Measurements from ENCODE around the gene C1orf141. TPM values are rescaled to one million over a fixed set of nuclear protein-coding genes. Genes with fewer than 3 reads are reported as not detected.

C1orf141 gene
- total and polyA plus RNA-seq, 7 experiments from 2014 or later: not detected

DNA sequence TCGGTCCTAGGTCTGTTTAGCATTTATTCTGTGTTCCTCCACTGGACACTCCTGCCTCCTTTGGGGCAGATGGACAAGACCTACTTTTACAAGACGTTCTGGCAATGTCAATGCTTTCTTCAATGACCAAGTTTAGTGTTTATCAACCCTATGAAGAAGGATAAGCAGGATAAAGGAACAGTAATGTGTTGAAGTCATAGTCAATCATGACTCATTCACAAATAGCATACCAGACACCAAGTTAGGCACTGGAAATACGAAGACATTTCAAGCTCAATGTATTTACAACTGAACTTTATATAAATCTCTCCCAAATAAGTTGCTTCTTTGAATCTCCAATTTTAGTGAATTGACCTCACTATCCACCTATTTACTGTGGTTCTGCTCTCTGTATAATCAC is 76.0 kb downstream of the C1orf141 start:
- no peak overlapping the region for H3K4me3 ChIP-seq (ENCODE audit: low read length)
- ATAC-seq (no peak), DNase-seq (no peak)
- H3K9me3 ChIP-seq (ENCODE audit: control insufficient read depth in 2 of 3, low read length in 3 of 3): no peaks in the 10 kb centered on the region
- no peaks in the 10 kb centered on the region for H3K27me3 ChIP-seq (ENCODE audit: control insufficient read depth in 2 of 2, insufficient read depth in 2 of 2, low read length in 2 of 2)
- peaks cover 0 to 11% (median 0%) of the 10 kb centered on the region in 5 donors for H3K27me3 Mint-ChIP-seq
- no peak overlapping the region for H3K4me3 Mint-ChIP-seq
- ChIA-PET POLR2A (no interaction called here), CTCF (interaction anchor here (0.7 kb wide), 1 partner anchor 27 kb away, joined by 3 read pairs; no protein-coding TSS in a partner anchor)
- no peaks in the 10 kb centered on the region for H3K9me3 Mint-ChIP-seq
- intact Hi-C loops (cut with micrococcal nuclease): loop anchor here (10.0 kb wide), 5 partner anchors 246 to 1994 kb away; partner anchors contain the start of genes IL12RB2 (in 1 of the 2), LEPR (in 1 of the 2) and LEPROT (in 1 of the 2)
- peaks cover 0 to 2% (median 0%) of the 10 kb centered on the region in 5 donors for H3K36me3 Mint-ChIP-seq
- no peak overlapping the region for H3K27ac Mint-ChIP-seq
- H3K36me3 ChIP-seq (ENCODE audit: control insufficient read depth in 2 of 3, insufficient read depth in 3 of 3, low read length in 3 of 3): peaks cover 0 to 5% (median 0%) of the 10 kb centered on the region in 3 experiments
- H3K27ac ChIP-seq (ENCODE audit: low read depth, low read length): no peak overlapping the region
- peaks cover 0 to 6% of the 10 kb centered on the region in 2 donors for H3K4me1 ChIP-seq (ENCODE audit: control insufficient read depth in 2 of 2, insufficient read depth in 2 of 2, low read length in 2 of 2)
- H3K4me1 Mint-ChIP-seq: peaks cover 3 to 11% (median 7%) of the 10 kb centered on the region in 7 donors

GRCh38 chr1:67058242-67058641 is 76.5 kb downstream of the C1orf141 start:
- CTCF ChIA-PET: interaction anchor here (0.5 kb wide), 1 partner anchor 293 kb away, joined by 3 read pairs; no protein-coding TSS in a partner anchor
- intact Hi-C loops (cut with micrococcal nuclease): loop anchor here (10.0 kb wide), 5 partner anchors 247 to 1993 kb away; partner anchors contain the start of genes IL12RB2 (in 1 of the 2), LEPR (in 1 of the 2) and LEPROT (in 1 of the 2)
- Histone ChIP-seq H3K36me3 (ENCODE audit: control insufficient read depth in 2 of 3, insufficient read depth in 3 of 3, low read length in 3 of 3) (peaks cover 0 to 8% (median 0%) of the 10 kb centered on the region in 3 experiments), H3K27ac (ENCODE audit: low read depth, low read length) (no peak overlapping the region), H3K9me3 (ENCODE audit: control insufficient read depth in 2 of 3, low read length in 3 of 3) (no peaks in the 10 kb centered on the region), H3K27me3 (ENCODE audit: control insufficient read depth in 2 of 2, insufficient read depth in 2 of 2, low read length in 2 of 2) (no peaks in the 10 kb centered on the region), H3K4me1 (ENCODE audit: control insufficient read depth in 2 of 2, insufficient read depth in 2 of 2, low read length in 2 of 2) (peaks cover 0 to 6% of the 10 kb centered on the region in 2 donors), H3K4me3 (ENCODE audit: low read length) (no peak overlapping the region)
- Mint-ChIP-seq H3K4me3 (no peak overlapping the region), H3K9me3 (no peaks in the 10 kb centered on the region), H3K27me3 (peaks cover 0 to 11% (median 0%) of the 10 kb centered on the region in 5 donors), H3K4me1 (peaks cover 3 to 11% (median 7%) of the 10 kb centered on the region in 7 donors), H3K27ac (no peak overlapping the region), H3K36me3 (peaks cover 0 to 2% (median 0%) of the 10 kb centered on the region in 5 donors)
- ATAC-seq: no peak
- DNase-seq: no peak
- POLR2A ChIA-PET: interaction anchor here (0.7 kb wide), 1 partner anchor 83 kb away, joined by 3 read pairs; no protein-coding TSS in a partner anchor

DNA sequence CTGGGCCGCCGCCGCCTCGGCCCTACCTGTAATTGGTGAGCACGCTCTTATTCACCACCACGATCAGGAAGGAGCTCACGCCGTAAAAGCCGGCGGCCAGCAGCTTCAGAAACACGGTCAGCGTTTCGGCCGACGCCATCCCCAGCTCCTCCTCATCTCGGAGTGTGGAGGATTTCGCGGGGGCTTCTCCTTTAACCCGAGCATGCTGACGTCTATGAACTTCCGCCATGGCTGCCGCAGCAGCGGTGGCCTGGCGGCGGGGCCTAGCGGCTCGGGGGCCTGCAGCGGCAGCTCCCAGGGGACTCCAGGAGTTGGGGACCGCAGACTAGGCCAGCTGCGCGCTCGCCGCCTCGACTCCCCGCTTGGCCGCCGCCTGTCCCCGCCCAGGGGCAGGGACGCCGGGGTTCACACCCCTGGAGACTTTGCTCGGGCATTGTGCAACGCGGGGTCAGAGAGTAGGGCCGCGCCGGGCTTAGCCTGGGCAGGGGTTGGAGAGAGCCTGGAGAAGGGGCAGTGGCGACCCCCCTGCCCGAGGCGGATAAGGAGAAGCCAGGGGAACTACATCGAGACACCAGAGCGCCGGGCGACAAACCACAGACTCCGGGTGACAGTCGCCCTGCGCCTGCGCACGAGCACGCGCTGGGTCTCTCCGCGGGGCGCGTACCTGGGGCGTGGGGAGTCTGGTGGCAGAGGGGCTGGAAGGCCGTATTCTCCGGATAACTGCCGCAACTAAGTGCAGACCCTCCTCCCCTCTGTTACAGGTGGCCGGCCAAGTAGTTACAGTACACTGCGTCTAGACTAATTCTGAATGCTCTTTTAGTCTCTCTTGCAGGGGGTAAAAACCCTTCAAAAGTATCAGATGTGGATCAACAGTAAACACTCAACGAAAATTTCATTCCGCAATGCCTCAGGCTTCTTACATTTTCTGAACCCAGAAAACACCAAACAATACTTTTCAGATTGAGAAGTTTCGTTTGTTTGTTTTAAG is 80.7 kb downstream of the C1orf141 start, which contains the start of gene SLC35D1:
Gene SLC35D1 (minus strand): TSS at position 364 of the 988 bp plus-strand sequence. CDS start 135 bp downstream, at position 229.
- ATAC-seq: peak; percentile 86
- Mint-ChIP-seq H3K27ac (peak within 1 kb of the TSS; percentile 80 to 99 (median 94)), H3K9me3 (no peaks in the 10 kb centered on the region), H3K36me3 (peaks cover 0 to 12% (median 10%) of the 10 kb centered on the region in 5 donors), H3K27me3 (peaks cover 0 to 9% (median 0%) of the 10 kb centered on the region in 5 donors), H3K4me3 (peak within 1 kb of the TSS; percentile 90 to 97 (median 95)), H3K4me1 (peaks cover 17 to 37% (median 30%) of the 10 kb centered on the region in 7 donors)
- Histone ChIP-seq H3K4me1 (ENCODE audit: control insufficient read depth in 2 of 2, insufficient read depth in 2 of 2, low read length in 2 of 2) (peaks cover 6 to 13% of the 10 kb centered on the region in 2 donors), H3K27ac (ENCODE audit: low read depth, low read length) (peak within 1 kb of the TSS; percentile 96), H3K9me3 (ENCODE audit: control insufficient read depth in 2 of 3, low read length in 3 of 3) (no peaks in the 10 kb centered on the region), H3K4me3 (ENCODE audit: low read length) (peak within 1 kb of the TSS; percentile 87), H3K27me3 (ENCODE audit: control insufficient read depth in 2 of 2, insufficient read depth in 2 of 2, low read length in 2 of 2) (no peaks in the 10 kb centered on the region), H3K36me3 (ENCODE audit: control insufficient read depth in 2 of 3, insufficient read depth in 3 of 3, low read length in 3 of 3) (peaks cover 0 to 18% (median 10%) of the 10 kb centered on the region in 3 experiments)
- intact Hi-C loops (cut with micrococcal nuclease): loop anchor here (1.0 to 10.0 kb wide), 24 partner anchors 10 to 1989 kb away; partner anchors contain the start of genes DNAI4 (in 2 of the 2), GADD45A (in 2 of the 2), MIER1 (in 2 of the 2) and SERBP1 (in 2 of the 2)
- peak; percentile 65 to 88 (median 76) for DNase-seq
- ChIA-PET CTCF (interaction anchor here (0.7 to 1.7 kb wide), 8 partner anchors 50 to 172 kb away, joined by 3 to 11 read pairs (median 3); no protein-coding TSS in a partner anchor), POLR2A (interaction anchor here (0.6 to 4.1 kb wide), 22 partner anchors 8 to 631 kb away, joined by 3 to 16 read pairs (median 3); partner anchors contain the start of genes C1orf141, DNAI4 and MIER1)

DNA sequence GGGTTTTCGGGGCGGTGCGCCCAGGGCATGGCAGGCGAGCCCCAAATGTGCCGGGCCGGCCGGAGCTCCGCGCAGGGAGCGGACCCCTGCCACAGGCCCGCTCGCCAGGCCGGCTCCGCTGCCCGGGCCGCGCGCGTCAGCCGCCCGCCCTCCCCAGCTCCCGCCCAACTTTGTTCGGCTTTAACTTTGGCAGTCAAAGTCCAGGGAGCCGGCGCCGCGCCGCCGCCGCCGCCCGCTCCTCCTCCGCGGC is 81.3 kb downstream of the C1orf141 start:
- POLR2A ChIA-PET: interaction anchor here (0.6 to 4.1 kb wide), 21 partner anchors 8 to 632 kb away, joined by 3 to 16 read pairs (median 3); partner anchors contain the start of genes C1orf141, DNAI4 and MIER1
- intact Hi-C loops (cut with micrococcal nuclease): loop anchor here (1.0 to 10.0 kb wide), 21 partner anchors 9 to 1989 kb away; partner anchors contain the start of genes DNAI4 (in 2 of the 2), GADD45A (in 2 of the 2), MIER1 (in 2 of the 2) and IL12RB2 (in 1 of the 2)
- H3K4me3 ChIP-seq (ENCODE audit: low read length): peak overlapping the region; percentile 87

DNA sequence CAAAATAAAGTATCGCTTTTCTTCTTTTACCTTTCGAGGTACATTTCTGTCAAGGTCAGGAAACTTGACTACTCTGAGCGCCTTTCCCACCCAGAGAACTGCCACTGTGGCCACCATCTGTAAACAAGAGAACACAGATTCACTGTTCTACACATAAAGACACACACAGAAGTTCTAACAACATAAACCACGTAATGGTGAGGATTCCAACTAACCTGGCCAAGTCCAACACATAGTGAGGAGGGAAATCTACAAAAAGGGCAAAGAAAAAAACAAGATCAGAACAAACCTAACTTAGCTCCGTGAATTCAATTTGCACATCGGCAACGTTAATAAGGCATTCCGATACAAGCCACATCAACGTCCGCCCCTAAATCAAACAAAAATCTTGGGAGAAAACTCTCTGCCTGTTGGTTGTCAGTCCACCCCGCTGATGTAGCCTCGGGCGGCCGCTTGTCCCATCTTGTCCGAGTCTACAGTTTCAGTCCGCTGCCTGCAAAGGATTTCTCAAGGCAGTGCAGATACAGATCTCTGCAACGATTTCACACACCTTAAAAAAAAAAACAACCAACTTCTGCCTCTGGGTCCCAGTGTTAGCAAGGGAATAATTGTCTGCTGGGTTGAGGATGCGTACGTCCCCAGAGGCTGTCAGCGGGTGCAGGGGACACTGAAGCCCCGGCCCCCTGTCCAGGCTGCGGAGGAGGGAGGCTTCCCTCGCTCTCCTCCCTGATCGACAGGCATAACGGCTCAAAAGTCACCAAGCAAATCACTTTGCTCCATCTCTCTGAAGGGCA is 81.8 kb downstream of the C1orf141 start:
- DNase-seq: peak in 7 of 9 donors; percentile 38 to 58 (median 50)
- peaks cover 0 to 4% (median 0%) of the 10 kb centered on the region in 5 donors for H3K27me3 Mint-ChIP-seq
- CTCF ChIA-PET: interaction anchor here (0.8 to 1.7 kb wide), 5 partner anchors 72 to 161 kb away, joined by 3 to 11 read pairs (median 4); no protein-coding TSS in a partner anchor
- Histone ChIP-seq H3K9me3 (ENCODE audit: control insufficient read depth in 2 of 3, low read length in 3 of 3) (no peaks in the 10 kb centered on the region), H3K27ac (ENCODE audit: low read depth, low read length) (peak overlapping the region; percentile 96), H3K4me1 (ENCODE audit: control insufficient read depth in 2 of 2, insufficient read depth in 2 of 2, low read length in 2 of 2) (peaks cover 6 to 13% of the 10 kb centered on the region in 2 donors), H3K4me3 (ENCODE audit: low read length) (peak overlapping the region; percentile 87), H3K27me3 (ENCODE audit: control insufficient read depth in 2 of 2, insufficient read depth in 2 of 2, low read length in 2 of 2) (no peaks in the 10 kb centered on the region), H3K36me3 (ENCODE audit: control insufficient read depth in 2 of 3, insufficient read depth in 3 of 3, low read length in 3 of 3) (peaks cover 0 to 29% (median 13%) of the 10 kb centered on the region in 3 experiments)
- H3K9me3 Mint-ChIP-seq: no peaks in the 10 kb centered on the region
- H3K27ac Mint-ChIP-seq: peak overlapping the region; percentile 75 to 93 (median 89)
- H3K36me3 Mint-ChIP-seq: peaks cover 0 to 20% (median 12%) of the 10 kb centered on the region in 5 donors
- H3K4me1 Mint-ChIP-seq: peaks cover 17 to 37% (median 30%) of the 10 kb centered on the region in 7 donors
- POLR2A ChIA-PET: interaction anchor here (0.6 to 4.1 kb wide), 19 partner anchors 7 to 632 kb away, joined by 3 to 16 read pairs (median 3); partner anchors contain the start of genes C1orf141, DNAI4 and MIER1
- intact Hi-C loops (cut with micrococcal nuclease): loop anchor here (1.0 to 10.0 kb wide), 21 partner anchors 9 to 1988 kb away; partner anchors contain the start of genes DNAI4 (in 2 of the 2), GADD45A (in 2 of the 2), MIER1 (in 2 of the 2) and IL12RB2 (in 1 of the 2)
- H3K4me3 Mint-ChIP-seq: peak overlapping the region; percentile 83 to 97 (median 93)
- ATAC-seq: no peak

More for the DNA sequence above, 81.3 kb downstream of the C1orf141 start:
- H3K9me3 ChIP-seq (ENCODE audit: control insufficient read depth in 2 of 3, low read length in 3 of 3): no peaks in the 10 kb centered on the region
- peaks cover 6 to 13% of the 10 kb centered on the region in 2 donors for H3K4me1 ChIP-seq (ENCODE audit: control insufficient read depth in 2 of 2, insufficient read depth in 2 of 2, low read length in 2 of 2)
- H3K27ac ChIP-seq (ENCODE audit: low read depth, low read length): peak overlapping the region; percentile 96
- H3K27ac Mint-ChIP-seq: peak overlapping the region; percentile 80 to 99 (median 94)
- H3K27me3 ChIP-seq (ENCODE audit: control insufficient read depth in 2 of 2, insufficient read depth in 2 of 2, low read length in 2 of 2): no peaks in the 10 kb centered on the region
- DNase-seq (peak in 1 of 9 donors; percentile 23), ATAC-seq (peak; percentile 47)
- peaks cover 17 to 37% (median 30%) of the 10 kb centered on the region in 7 donors for H3K4me1 Mint-ChIP-seq
- H3K36me3 ChIP-seq (ENCODE audit: control insufficient read depth in 2 of 3, insufficient read depth in 3 of 3, low read length in 3 of 3): peaks cover 0 to 24% (median 11%) of the 10 kb centered on the region in 3 experiments
- no peaks in the 10 kb centered on the region for H3K9me3 Mint-ChIP-seq
- H3K27me3 Mint-ChIP-seq: peaks cover 0 to 7% (median 0%) of the 10 kb centered on the region in 5 donors
- H3K36me3 Mint-ChIP-seq: peaks cover 0 to 15% (median 11%) of the 10 kb centered on the region in 5 donors
- CTCF ChIA-PET: interaction anchor here (0.8 to 1.7 kb wide), 5 partner anchors 72 to 160 kb away, joined by 3 to 11 read pairs (median 4); no protein-coding TSS in a partner anchor
- peak overlapping the region; percentile 90 to 97 (median 95) for H3K4me3 Mint-ChIP-seq

Measured in naive thymus-derived CD4-positive, alpha-beta T cell (primary cell).